T-helper 2 cell treated with Interferon-gamma antibody and Interleukin-4, amounts not matched to agents 5 μg/mL and 100 μg/mL, for 36 hours (primary cell): ENCODE data around the gene MPIG6B.
A peak's percentile ranks its signal among the peaks of the same experiment; 100 is the strongest.

Source experiments
- DNase-seq: peaks from one replicate; pipeline ENCODE4 v3.0.0; 2021; ENCODE audit warnings: low spot score
- H3K27ac Mint-ChIP-seq: one replicate; pipeline ENCODE4 v1.8.0; 2021; ENCODE audit warnings: mild to moderate bottlenecking, mixed read lengths
- H3K27me3 Mint-ChIP-seq: one replicate; pipeline ENCODE4 v1.8.0; 2021; ENCODE audit warnings: low read depth, mixed read lengths
- H3K36me3 Mint-ChIP-seq: one replicate; pipeline ENCODE4 v1.8.0; 2021; ENCODE audit warnings: low read depth, mixed read lengths
- H3K4me1 Mint-ChIP-seq: one replicate; pipeline ENCODE4 v1.8.0; 2021; ENCODE audit warnings: low read depth, mixed read lengths
- H3K4me3 Mint-ChIP-seq: one replicate; pipeline ENCODE4 v1.8.0; 2022; ENCODE audit warnings: mild to moderate bottlenecking, moderate library complexity, mixed read lengths
- H3K9me3 Mint-ChIP-seq: one replicate; pipeline ENCODE4 v1.8.0; 2021; ENCODE audit warnings: mixed read lengths

MPIG6B gene

GRCh38 chr6:31723245-31723979 lies at the start of gene MPIG6B:
TSS of gene MPIG6B (plus strand) at chr6:31723373. CDS start at chr6:31723384, 11 bp downstream.
- H3K4me3 Mint-ChIP-seq = no peak within 1 kb of the TSS
- peaks cover 33% of the 10 kb centered on the region for H3K4me1 Mint-ChIP-seq
- peaks cover 18% of the 10 kb centered on the region for H3K36me3 Mint-ChIP-seq

GRCh38 chr6:31676322-31676903 lies 46.8 kb upstream of the MPIG6B start:
- H3K9me3 Mint-ChIP-seq = no peaks in the 10 kb centered on the region
- H3K4me1 Mint-ChIP-seq = peaks cover 20% of the 10 kb centered on the region
- no peak overlapping the region for H3K27ac Mint-ChIP-seq
- peaks cover 17% of the 10 kb centered on the region for H3K36me3 Mint-ChIP-seq
- no peak overlapping the region for H3K4me3 Mint-ChIP-seq
- no peak for DNase-seq
- no peaks in the 10 kb centered on the region for H3K27me3 Mint-ChIP-seq

More at GRCh38 chr6:31723245-31723979, at the start of gene MPIG6B:
- Mint-ChIP-seq H3K27ac (no peak within 1 kb of the TSS), H3K9me3 (no peaks in the 10 kb centered on the region), H3K27me3 (peaks cover 2% of the 10 kb centered on the region)
- DNase-seq = no peak

- no peaks in the 10 kb centered on the region for H3K9me3 Mint-ChIP-seq
- H3K27ac Mint-ChIP-seq = no peak overlapping the region
- peaks cover 22% of the 10 kb centered on the region for H3K4me1 Mint-ChIP-seq
- no peaks in the 10 kb centered on the region for H3K27me3 Mint-ChIP-seq
- no peak overlapping the region for H3K4me3 Mint-ChIP-seq
- DNase-seq = no peak
- H3K36me3 Mint-ChIP-seq = peaks cover 14% of the 10 kb centered on the region
Measured at GRCh38 chr6:31676904-31677303, 46.3 kb upstream of the MPIG6B start.

GRCh38 chr6:31677955-31678354 lies 45.2 kb upstream of the MPIG6B start:
- Mint-ChIP-seq H3K4me3 (no peak overlapping the region), H3K9me3 (no peaks in the 10 kb centered on the region), H3K4me1 (peaks cover 22% of the 10 kb centered on the region), H3K27me3 (no peaks in the 10 kb centered on the region), H3K27ac (no peak overlapping the region), H3K36me3 (peaks cover 6% of the 10 kb centered on the region)
- DNase-seq = no peak

GRCh38 chr6:31680226-31681134 lies 42.7 kb upstream of the MPIG6B start, which contains the start of gene LY6G5C:
TSS of gene LY6G5C (minus strand) at chr6:31681067. CDS start at chr6:31680373, 694 bp downstream.
- peak within 1 kb of the TSS; percentile 73 for H3K27ac Mint-ChIP-seq
- peak; percentile 50 for DNase-seq
- peak within 1 kb of the TSS; percentile 74 for H3K4me3 Mint-ChIP-seq
- peaks cover 4% of the 10 kb centered on the region for H3K36me3 Mint-ChIP-seq
- H3K4me1 Mint-ChIP-seq = peaks cover 22% of the 10 kb centered on the region
- H3K27me3 Mint-ChIP-seq = no peaks in the 10 kb centered on the region
- no peaks in the 10 kb centered on the region for H3K9me3 Mint-ChIP-seq

GRCh38 chr6:31681135-31681671 lies 42.0 kb upstream of the MPIG6B start:
- Mint-ChIP-seq H3K4me3 (peak overlapping the region; percentile 74), H3K4me1 (peaks cover 22% of the 10 kb centered on the region), H3K9me3 (no peaks in the 10 kb centered on the region), H3K27me3 (no peaks in the 10 kb centered on the region), H3K27ac (peak overlapping the region; percentile 34), H3K36me3 (peaks cover 9% of the 10 kb centered on the region)
- DNase-seq = peak; percentile 36

GRCh38 chr6:31683591-31683990 lies 39.6 kb upstream of the MPIG6B start:
- Mint-ChIP-seq H3K27me3 (no peaks in the 10 kb centered on the region), H3K4me3 (no peak overlapping the region), H3K9me3 (no peaks in the 10 kb centered on the region), H3K27ac (no peak overlapping the region), H3K4me1 (peaks cover 17% of the 10 kb centered on the region), H3K36me3 (peaks cover 21% of the 10 kb centered on the region)
- no peak for DNase-seq

- no peaks in the 10 kb centered on the region for H3K9me3 Mint-ChIP-seq
- H3K4me1 Mint-ChIP-seq = peaks cover 2% of the 10 kb centered on the region
- no peak for DNase-seq
- H3K27me3 Mint-ChIP-seq = no peaks in the 10 kb centered on the region
- no peak overlapping the region for H3K4me3 Mint-ChIP-seq
- no peak overlapping the region for H3K27ac Mint-ChIP-seq
- H3K36me3 Mint-ChIP-seq = peaks cover 38% of the 10 kb centered on the region
Measured at GRCh38 chr6:31686483-31686882, 36.7 kb upstream of the MPIG6B start.

- Mint-ChIP-seq H3K36me3 (peaks cover 39% of the 10 kb centered on the region), H3K27me3 (no peaks in the 10 kb centered on the region), H3K27ac (no peak overlapping the region), H3K4me1 (no peaks in the 10 kb centered on the region), H3K4me3 (no peak overlapping the region), H3K9me3 (no peaks in the 10 kb centered on the region)
- no peak for DNase-seq
Measured at GRCh38 chr6:31687321-31687720, 35.9 kb upstream of the MPIG6B start.

- Mint-ChIP-seq H3K4me3 (no peak overlapping the region), H3K9me3 (no peaks in the 10 kb centered on the region), H3K36me3 (peaks cover 45% of the 10 kb centered on the region), H3K27me3 (no peaks in the 10 kb centered on the region), H3K4me1 (no peaks in the 10 kb centered on the region), H3K27ac (peak overlapping the region; percentile 26)
- no peak for DNase-seq
Measured at GRCh38 chr6:31687860-31688693, 35.1 kb upstream of the MPIG6B start.

- H3K27ac Mint-ChIP-seq = no peak overlapping the region
- peaks cover 51% of the 10 kb centered on the region for H3K36me3 Mint-ChIP-seq
- no peaks in the 10 kb centered on the region for H3K27me3 Mint-ChIP-seq
- H3K4me3 Mint-ChIP-seq = no peak overlapping the region
- no peak for DNase-seq
- no peaks in the 10 kb centered on the region for H3K9me3 Mint-ChIP-seq
- H3K4me1 Mint-ChIP-seq = no peaks in the 10 kb centered on the region
Measured at GRCh38 chr6:31689249-31690110, 33.7 kb upstream of the MPIG6B start.

- Mint-ChIP-seq H3K4me1 (no peaks in the 10 kb centered on the region), H3K4me3 (no peak overlapping the region), H3K27me3 (no peaks in the 10 kb centered on the region), H3K27ac (peak overlapping the region; percentile 17), H3K36me3 (peaks cover 54% of the 10 kb centered on the region), H3K9me3 (no peaks in the 10 kb centered on the region)
- DNase-seq = no peak
Measured at GRCh38 chr6:31690231-31691077, 32.7 kb upstream of the MPIG6B start.
